Smooth muscle cell (in vitro differentiated cells): ENCODE data around the gene CCNF. TPM values are rescaled to one million over a fixed set of nuclear protein-coding genes. Genes with fewer than 3 reads are reported as not detected.
"Not testable (repeated sequence)": the region's sequence is repeated elsewhere in the genome, so short reads cannot be mapped to it uniquely, and the experiment has no call there.

Source experiments
- DNase-seq: peaks from one replicate; lab custom pipeline; 2025; ENCODE audit not compliant: unreplicated experiment; lab: John Stamatoyannopoulos, UW
- H2AFZ ChIP-seq: fragments of 200-600 bp; sonication (generic); 2 replicates; pipeline ENCODE4 v1.6.0; 2016; ENCODE audit warnings: antibody characterized with exemption, low read depth, mild to moderate bottlenecking
- H3F3A ChIP-seq: fragments of 200-600 bp; sonication (generic); 2 replicates; pipeline ENCODE4 v1.6.0; 2017; ENCODE audit warnings: antibody characterized with exemption, low read depth
- H3K27ac ChIP-seq: fragments of 200-600 bp; sonication (generic); 2 replicates; pipeline ENCODE4 v1.5.1; 2016; ENCODE audit warnings: low read depth, mild to moderate bottlenecking
- H3K27me3 ChIP-seq: fragments of 200-600 bp; sonication (generic); 2 replicates; pipeline ENCODE4 v1.6.1; 2016; ENCODE audit warnings: low read depth, mild to moderate bottlenecking
- H3K36me3 ChIP-seq: fragments of 200-600 bp; sonication (generic); 2 replicates; pipeline ENCODE4 v1.5.1; 2016; ENCODE audit warnings: low read depth
- H3K4me1 ChIP-seq: fragments of 200-600 bp; sonication (generic); 2 replicates; pipeline ENCODE4 v1.5.1; 2016; ENCODE audit warnings: low read depth
- H3K4me2 ChIP-seq: fragments of 200-600 bp; sonication (generic); 2 replicates; pipeline ENCODE4 v1.6.0; 2016; ENCODE audit warnings: mild to moderate bottlenecking
- H3K4me3 ChIP-seq: fragments of 200-600 bp; sonication (generic); 2 replicates; pipeline ENCODE4 v1.5.1; 2016; ENCODE audit warnings: mild to moderate bottlenecking
- H3K79me2 ChIP-seq: fragments of 200-600 bp; sonication (generic); 2 replicates; pipeline ENCODE4 v1.6.0; 2016; ENCODE audit warnings: low read depth, mild to moderate bottlenecking
- H3K9ac ChIP-seq: fragments of 200-600 bp; sonication (generic); 2 replicates; pipeline ENCODE4 v1.6.0; 2016; ENCODE audit warnings: low read depth
- H3K9me3 ChIP-seq: fragments of 200-600 bp; sonication (generic); replicated peaks from 2 replicates; pipeline ENCODE4 v1.5.1; 2016; ENCODE audit warnings: low read depth
- H4K20me1 ChIP-seq: fragments of 200-600 bp; sonication (generic); 2 replicates; pipeline ENCODE4 v1.6.0; 2016; ENCODE audit warnings: low read depth
- CTCF ChIP-seq: fragments of 200-600 bp; sonication (generic); IDR thresholded peaks from 2 replicates; pipeline ENCODE4 v1.5.1; 2017; ENCODE audit warnings: borderline replicate concordance, mild to moderate bottlenecking, antibody characterized with exemption; ENCODE audit not compliant: insufficient read depth, poor library complexity, severe bottlenecking
- WGBS: methylation state at CpG from one replicate; pipeline ENCODE4 v1.1.7; 2016; ENCODE audit warnings: low lambda C conversion rate; 5-methylcytosine and 5-hydroxymethylcytosine counted together
- polyA plus RNA-seq: library from polyadenylated mRNA; unstranded; fragments of >200 nt; fragmentation: Nextera tagmentation; extraction: Ambion mirVana; gene quantifications from 2 replicates; pipeline ENCODE4 v1.2.1, GENCODE V29; 2016
- total RNA-seq: library from RNA; depleted of rRNA; stranded (reverse); fragments of >200 nt; gene quantifications from 2 replicates; pipeline ENCODE4 v1.2.3, GENCODE V29; 2014

CCNF gene
- total and polyA plus RNA-seq, 2 experiments from 2014 or later, result 3.6 to 12.8 TPM

- Histone ChIP-seq H3K27me3 (no peaks in the 10 kb centered on the region), H3K4me3 (peak overlapping the region; percentile 94), H3K9me3 (no peaks in the 10 kb centered on the region), H3K27ac (no peak overlapping the region), H3K79me2 (peaks cover 25% of the 10 kb centered on the region), H3F3A (no peaks in the 10 kb centered on the region), H3K9ac (peak overlapping the region; percentile 83), H4K20me1 (no peaks in the 10 kb centered on the region), H3K4me1 (peaks cover 18% of the 10 kb centered on the region), H3K36me3 (no peaks in the 10 kb centered on the region), H3K4me2 (peak overlapping the region; percentile 98), H2AFZ (peak overlapping the region; percentile 93)
- DNase-seq, result no peak
- WGBS, result 9% methylated on average over 45 of the region's 46 CpGs
- TF ChIP-seq CTCF, result no peak
Observed at GRCh38 chr16:2429771-2430663, 770 bp downstream of the CCNF start.

GRCh38 chr16:2432286-2432685, 3.0 kb downstream of the CCNF start:
- H3K9ac ChIP-seq, result no peak overlapping the region
- peaks cover 18% of the 10 kb centered on the region for H3K4me1 ChIP-seq
- DNase-seq, result no peak
- H3K27ac ChIP-seq, result no peak overlapping the region
- TF ChIP-seq CTCF, result no peak
- H2AFZ ChIP-seq, result no peak overlapping the region
- no peak overlapping the region for H3K4me2 ChIP-seq
- no peaks in the 10 kb centered on the region for H3K36me3 ChIP-seq
- 95% methylated on average over 6 of the region's 6 CpGs for WGBS
- no peaks in the 10 kb centered on the region for H3F3A ChIP-seq
- H3K4me3 ChIP-seq, result no peak overlapping the region
- H3K9me3 ChIP-seq, result no peaks in the 10 kb centered on the region
- H3K27me3 ChIP-seq, result no peaks in the 10 kb centered on the region
- no peaks in the 10 kb centered on the region for H4K20me1 ChIP-seq
- peaks cover 25% of the 10 kb centered on the region for H3K79me2 ChIP-seq

GRCh38 chr16:2432801-2433505, 3.7 kb downstream of the CCNF start:
- no peak overlapping the region for H2AFZ ChIP-seq
- peaks cover 25% of the 10 kb centered on the region for H3K79me2 ChIP-seq
- no peak overlapping the region for H3K9ac ChIP-seq
- no peak for DNase-seq
- H3K4me2 ChIP-seq, result no peak overlapping the region
- no peaks in the 10 kb centered on the region for H4K20me1 ChIP-seq
- over 99% methylated on average over 15 of the region's 15 CpGs for WGBS
- H3K36me3 ChIP-seq, result no peaks in the 10 kb centered on the region
- no peak overlapping the region for H3K4me3 ChIP-seq
- H3K9me3 ChIP-seq, result no peaks in the 10 kb centered on the region
- peaks cover 16% of the 10 kb centered on the region for H3K4me1 ChIP-seq
- no peaks in the 10 kb centered on the region for H3K27me3 ChIP-seq
- no peak overlapping the region for H3K27ac ChIP-seq
- H3F3A ChIP-seq, result no peaks in the 10 kb centered on the region
- no peak for TF ChIP-seq CTCF

- H3K27ac ChIP-seq, H3K4me2 ChIP-seq, H3K4me1 ChIP-seq, H3K36me3 ChIP-seq, H3K4me3 ChIP-seq, H4K20me1 ChIP-seq, H3K27me3 ChIP-seq, DNase-seq, H3K9ac ChIP-seq, H3F3A ChIP-seq, H2AFZ ChIP-seq, H3K9me3 ChIP-seq: not testable (repeated sequence)
- peaks cover 17% of the 10 kb centered on the region for H3K79me2 ChIP-seq
- 90% methylated on average over 4 of the region's 4 CpGs for WGBS
Observed at GRCh38 chr16:2435236-2435635, 6.0 kb downstream of the CCNF start.
